NCI-H226 (cell line): ENCODE data around the gene ZNF335.
A peak's percentile ranks its signal among the peaks of the same experiment; 100 is the strongest.

ENCODE experiments used
- DNase-seq: peaks from one replicate; pipeline ENCODE4 v3.0.0-alpha.2; 2015

ZNF335 gene

GRCh38 chr20:45949542-45950329, 22.3 kb downstream of the ZNF335 start:
- no peak for DNase-seq

- no peak for DNase-seq
Observed at GRCh38 chr20:45948742-45949541, 23.1 kb downstream of the ZNF335 start.

- no peak for DNase-seq
Observed at GRCh38 chr20:45948261-45948733, 23.7 kb downstream of the ZNF335 start.

GRCh38 chr20:45947110-45947866, 24.7 kb downstream of the ZNF335 start:
- no peak for DNase-seq

- DNase-seq = no peak
Observed at GRCh38 chr20:45946149-45946970, 25.6 kb downstream of the ZNF335 start.

- no peak for DNase-seq
Observed at GRCh38 chr20:45945678-45946148, 26.3 kb downstream of the ZNF335 start.

- DNase-seq = no peak
Observed at GRCh38 chr20:45944965-45945677, 26.9 kb downstream of the ZNF335 start.

- no peak for DNase-seq
Observed at GRCh38 chr20:45944151-45944964, 27.6 kb downstream of the ZNF335 start.

GRCh38 chr20:45943613-45944012, 28.4 kb downstream of the ZNF335 start:
- no peak for DNase-seq

- no peak for DNase-seq
Observed at GRCh38 chr20:45940469-45940868, 31.5 kb downstream of the ZNF335 start.

GRCh38 chr20:45940053-45940452, 31.9 kb downstream of the ZNF335 start:
- no peak for DNase-seq

- no peak for DNase-seq
Observed at GRCh38 chr20:45938727-45939438, 33.1 kb downstream of the ZNF335 start.

- peak; percentile 50 for DNase-seq
Observed at GRCh38 chr20:45937765-45938164, 34.2 kb downstream of the ZNF335 start.

- no peak for DNase-seq
Observed at GRCh38 chr20:45935416-45936046, 36.5 kb downstream of the ZNF335 start.

- peak; percentile 96 for DNase-seq
Observed at GRCh38 chr20:45934586-45935415, 37.2 kb downstream of the ZNF335 start, which contains the start of gene PCIF1. Gene PCIF1 (plus strand): TSS chr20:45934683. CDS start chr20:45939000, 4,317 bp downstream.

GRCh38 chr20:45934046-45934585, 37.9 kb downstream of the ZNF335 start:
- DNase-seq = peak; percentile 53

- DNase-seq = peak; percentile 82
Observed at GRCh38 chr20:45933266-45934045, 38.5 kb downstream of the ZNF335 start.
